Measurements from ENCODE around the gene SPON1.

GRCh38 chr11:14081581-14082231, 119.2 kb downstream of the SPON1 start:
- no peak for TF ChIP-seq CTCF (IDR thresholded peaks at IDR 0.05)
- no peak for TF ChIP-seq USF2 (IDR thresholded peaks at IDR 0.05)
- no peak for TF ChIP-seq EP300 (IDR thresholded peaks at IDR 0.05)
- TF ChIP-seq ELK1 (IDR thresholded peaks at IDR 0.05; ENCODE audit: low read depth, low read length), result no peak
- TF ChIP-seq CHD4 (IDR thresholded peaks at IDR 0.05; ENCODE audit: borderline replicate concordance), result no peak
- no peak for TF ChIP-seq CHD2 (IDR thresholded peaks at IDR 0.05; ENCODE audit: low read length, partially characterized antibody)
- no peak for TF ChIP-seq MAZ (IDR thresholded peaks at IDR 0.05; ENCODE audit: borderline replicate concordance, low read depth, low read length)
- no peak for TF ChIP-seq NFE2L2 (conservative IDR thresholded peaks at IDR 0.05; ENCODE audit: low read length)
- no peak for TF ChIP-seq SMC3 (IDR thresholded peaks at IDR 0.05)
- TF ChIP-seq POLR2A (IDR thresholded peaks at IDR 0.05; ENCODE audit: low read length), result no peak
- no peak for TF ChIP-seq RNF2 (IDR thresholded peaks at IDR 0.05; ENCODE audit: borderline replicate concordance, low read depth)
- no peak for TF ChIP-seq BHLHE40 (IDR thresholded peaks at IDR 0.05; ENCODE audit: low read depth, low read length)
- no peak for TF ChIP-seq HOXB5 (CRISPR knock-in tag; IDR thresholded peaks at IDR 0.05)

All from A549 (cell line).